Effector CD8-positive, alpha-beta T cell (primary cell): ENCODE results near the gene HEXD.
"Not testable (repeated sequence)": the region's sequence is repeated elsewhere in the genome, so short reads cannot be mapped to it uniquely, and the experiment has no call there.

Experiments
- DNase-seq: peaks from one replicate; lab custom pipeline; 2025; lab: John Stamatoyannopoulos, UW

The HEXD gene

DNA sequence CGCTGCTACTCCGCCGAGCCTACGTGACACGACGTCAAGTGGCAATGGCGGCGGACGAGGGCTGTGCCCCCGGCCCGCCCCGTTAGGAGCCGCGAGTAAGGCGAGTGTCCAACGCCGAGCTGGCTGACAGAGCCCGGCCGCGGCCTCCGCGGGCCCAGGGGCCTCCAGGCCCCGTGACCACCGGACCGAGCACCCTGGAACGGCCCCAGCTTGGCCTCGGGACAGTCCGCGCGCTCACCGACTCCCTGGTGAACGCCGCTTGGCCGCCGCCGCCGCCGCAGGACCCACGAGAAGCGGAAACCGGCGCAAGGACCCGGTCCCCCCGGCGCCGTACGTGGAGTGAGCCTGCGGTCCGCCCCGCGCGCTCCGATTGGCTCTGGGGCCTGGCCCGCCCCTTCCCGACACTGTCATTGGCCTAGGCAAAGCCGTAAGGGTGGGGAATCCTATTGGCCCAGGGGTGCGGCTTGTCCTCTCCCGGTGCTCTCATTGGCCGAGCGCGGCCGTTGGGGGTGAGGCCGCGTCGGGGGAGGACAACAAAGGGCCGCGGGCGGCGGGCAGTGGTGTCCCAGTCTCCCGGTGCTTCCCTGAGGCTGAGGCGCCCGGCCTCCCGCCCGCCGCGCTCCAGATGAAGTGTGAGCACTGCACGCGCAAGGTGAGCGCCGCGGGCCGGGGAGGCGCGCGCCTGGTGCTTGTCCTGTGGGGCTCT lies 40.2 kb downstream of the HEXD start, which contains the start of gene NARF:
Gene NARF, plus strand, starts transcription at position 563 of the 706 bp plus-strand sequence. Its CDS starts 63 bp downstream, at position 626.
- DNase-seq = peak; percentile 93

DNA sequence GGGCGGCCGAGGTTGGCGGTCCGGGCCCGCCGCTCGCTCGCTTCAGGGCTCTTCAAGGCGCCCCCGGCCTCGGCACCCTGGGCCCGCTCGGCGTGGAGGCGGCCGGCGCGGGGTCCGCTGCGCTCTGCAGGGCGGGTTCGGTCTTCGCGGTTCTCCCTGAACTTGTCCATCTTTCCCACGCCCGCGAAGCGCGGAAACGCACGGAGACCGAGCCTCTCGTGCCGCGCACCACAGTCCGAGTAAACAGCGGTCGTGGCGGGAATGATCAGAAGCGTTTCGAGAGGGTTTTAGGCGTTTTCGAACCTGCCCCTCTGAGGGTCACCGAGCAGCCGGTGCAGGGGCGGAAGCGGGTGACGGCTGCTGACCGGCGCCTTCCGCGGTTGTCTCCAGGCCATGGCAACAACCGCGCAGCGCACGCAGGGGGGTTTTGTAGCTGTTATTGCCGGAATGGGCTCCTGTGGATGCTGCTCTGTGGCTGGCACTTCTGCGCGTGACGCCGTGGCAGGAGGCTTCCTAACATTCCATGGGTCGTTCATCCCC lies 40.8 kb downstream of the HEXD start:
- DNase-seq = no peak

DNA sequence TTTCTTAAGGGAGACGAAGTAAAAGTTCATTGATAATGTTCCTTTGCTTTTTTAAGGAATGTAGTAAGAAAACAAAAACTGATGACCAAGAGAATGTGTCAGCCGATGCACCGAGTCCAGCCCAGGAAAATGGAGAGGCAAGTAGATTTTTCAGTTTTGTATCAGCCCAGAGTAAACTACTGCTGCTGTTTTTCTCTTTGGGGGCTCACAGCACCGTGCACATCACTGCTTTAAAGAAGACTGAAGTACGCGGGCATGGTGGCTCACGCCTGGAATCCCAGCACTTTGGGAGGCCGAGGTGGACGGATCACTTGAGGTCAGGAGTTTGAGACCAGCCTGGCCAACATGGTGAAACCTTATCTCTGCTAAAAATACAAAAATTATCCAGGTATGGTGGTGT lies 41.8 kb downstream of the HEXD start:
- DNase-seq = not testable (repeated sequence)

DNA sequence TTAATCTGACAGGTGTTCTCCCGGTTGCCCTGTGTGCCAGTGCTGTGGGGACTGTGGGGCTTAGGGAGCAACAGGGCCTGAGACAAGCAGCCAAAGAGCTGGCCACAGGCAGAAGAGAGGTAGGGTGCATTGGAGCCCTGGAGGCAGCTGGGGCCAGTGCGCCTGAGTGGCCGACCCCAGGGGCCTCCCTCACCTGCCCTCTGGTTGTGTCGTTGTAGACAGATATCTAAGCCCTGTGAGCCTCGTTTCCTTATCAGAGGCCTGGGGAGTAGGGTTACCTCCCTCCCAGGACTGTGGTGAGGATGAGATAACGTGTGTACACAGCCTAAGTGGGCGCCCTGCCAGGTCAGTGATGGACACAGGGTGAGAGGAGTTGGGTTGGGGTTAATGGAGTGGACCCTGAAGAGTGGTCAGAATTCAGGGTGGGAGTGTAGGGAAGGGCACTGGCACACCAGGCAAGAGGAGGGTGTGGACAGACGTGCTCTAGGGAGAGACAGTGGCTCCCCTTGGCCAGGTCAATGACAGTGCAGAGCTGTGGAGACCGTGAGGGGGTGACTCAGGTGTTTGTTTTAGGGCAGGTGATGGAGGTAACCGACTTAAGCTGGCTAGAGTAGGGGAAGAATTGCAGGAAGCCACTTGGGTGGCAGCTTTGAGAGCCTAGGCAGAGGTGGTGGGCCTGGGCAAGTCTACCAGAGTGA lies 43.8 kb downstream of the HEXD start:
- DNase-seq = no peak

DNA sequence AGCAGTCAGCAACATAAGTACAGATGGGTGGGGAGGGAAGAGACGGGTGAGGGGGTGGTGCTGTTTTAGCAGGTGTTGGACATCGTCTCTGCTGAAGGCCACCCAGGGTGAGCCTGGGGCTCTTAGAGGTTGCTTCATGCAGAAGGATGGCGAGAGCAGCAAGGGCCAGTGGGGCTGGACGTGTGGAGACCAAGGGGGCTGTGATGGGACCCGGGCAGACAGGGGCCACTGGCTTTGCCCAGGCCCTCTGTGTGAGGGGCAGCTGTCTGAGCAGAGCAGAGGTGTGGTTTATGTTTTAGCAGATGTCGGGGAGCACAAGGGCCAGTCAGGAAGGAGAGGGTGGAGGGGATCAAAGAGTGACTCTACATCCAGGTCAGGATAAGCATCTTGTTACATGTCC lies 45.2 kb downstream of the HEXD start:
- DNase-seq = no peak

DNA sequence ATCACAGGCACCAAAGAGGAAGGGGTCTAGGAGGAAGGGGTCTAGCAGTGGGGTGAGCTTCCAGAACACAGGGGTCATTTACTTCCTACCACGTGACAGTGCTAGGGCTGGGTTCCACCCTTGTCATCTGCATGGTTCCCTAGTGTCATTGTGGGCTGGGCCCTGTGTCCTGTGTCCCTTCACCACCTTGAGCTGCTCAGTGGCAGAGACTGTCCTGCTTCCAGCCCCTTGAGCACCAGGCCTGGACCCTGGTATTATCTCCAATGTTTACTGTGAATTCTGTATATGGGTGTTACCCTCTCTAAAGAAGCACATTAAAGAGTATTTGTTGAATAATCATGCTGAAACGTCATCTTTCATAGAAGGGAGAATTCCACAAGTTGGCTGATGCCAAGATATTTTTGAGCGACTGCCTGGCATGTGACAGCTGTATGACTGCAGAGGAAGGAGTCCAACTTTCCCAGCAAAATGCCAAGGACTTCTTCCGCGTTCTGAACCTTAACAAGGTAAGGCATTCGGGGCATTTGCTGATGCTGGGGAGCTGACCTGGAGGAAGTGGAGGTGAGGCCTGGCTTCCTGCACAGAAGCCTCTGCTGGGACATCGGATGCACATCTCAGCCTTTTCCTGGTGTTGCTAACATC lies 45.9 kb downstream of the HEXD start:
- no peak for DNase-seq

DNA sequence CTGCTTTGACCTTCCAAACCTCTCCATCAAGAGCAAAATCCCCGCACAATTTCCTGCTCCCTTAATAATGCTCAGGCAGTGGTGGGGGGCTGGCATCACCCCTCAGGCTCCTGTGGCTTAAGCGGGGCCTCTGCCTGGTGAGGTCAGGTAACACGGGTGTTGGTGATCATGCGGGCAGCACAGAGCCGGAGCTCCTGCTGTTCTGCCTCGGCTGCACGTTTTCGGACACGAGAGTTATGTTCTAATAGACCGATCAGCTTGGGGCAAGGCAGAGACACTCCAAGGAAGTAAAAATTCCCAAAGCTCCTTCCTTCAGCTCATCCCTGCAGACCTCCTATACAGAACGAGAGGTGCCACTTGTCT lies 46.4 kb downstream of the HEXD start:
- no peak for DNase-seq

DNA sequence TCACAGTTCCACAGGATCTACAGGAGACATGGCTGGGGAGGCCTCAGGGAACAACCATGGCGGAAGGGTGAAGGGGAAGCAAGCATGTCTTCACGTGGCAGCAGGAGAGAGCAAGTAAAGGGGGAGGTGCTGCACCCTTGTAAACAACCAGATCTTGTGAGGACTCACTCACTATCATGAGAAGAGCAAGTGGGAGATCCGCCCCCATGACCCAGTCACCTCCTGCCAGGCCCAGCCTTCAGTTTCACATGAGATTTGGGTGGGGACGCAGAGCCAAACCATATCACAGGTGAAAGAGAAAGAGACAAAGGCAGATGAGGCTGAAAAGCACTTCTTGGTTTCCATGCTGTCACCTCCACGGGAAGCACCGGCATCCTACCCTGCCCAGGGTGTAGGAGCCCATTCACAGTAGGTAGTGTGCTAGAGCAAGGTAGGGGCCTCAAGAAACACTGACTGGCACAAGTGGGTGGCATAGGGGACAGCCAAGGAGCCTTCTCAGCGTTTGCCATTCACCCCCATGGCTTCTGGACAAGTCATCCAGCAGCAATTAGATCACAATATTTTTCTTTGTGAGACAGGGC lies 47.0 kb downstream of the HEXD start:
- DNase-seq = no peak

DNA sequence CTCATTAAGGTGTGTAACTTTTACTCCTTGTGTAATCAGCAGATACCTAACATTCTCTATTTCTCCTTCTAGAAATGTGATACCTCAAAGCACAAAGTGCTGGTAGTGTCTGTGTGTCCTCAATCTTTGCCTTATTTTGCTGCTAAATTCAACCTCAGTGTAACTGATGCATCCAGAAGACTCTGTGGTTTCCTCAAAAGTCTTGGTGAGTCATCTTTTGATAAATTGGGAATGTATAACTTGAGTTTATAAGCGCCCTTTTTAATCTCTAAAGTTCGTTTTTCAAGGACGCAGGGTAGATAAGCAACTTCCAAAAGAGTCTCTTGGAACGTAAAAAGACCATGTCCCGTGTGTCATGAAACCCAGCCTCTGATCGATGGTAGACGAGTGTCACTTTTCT lies 50.5 kb downstream of the HEXD start:
- DNase-seq = no peak

DNA sequence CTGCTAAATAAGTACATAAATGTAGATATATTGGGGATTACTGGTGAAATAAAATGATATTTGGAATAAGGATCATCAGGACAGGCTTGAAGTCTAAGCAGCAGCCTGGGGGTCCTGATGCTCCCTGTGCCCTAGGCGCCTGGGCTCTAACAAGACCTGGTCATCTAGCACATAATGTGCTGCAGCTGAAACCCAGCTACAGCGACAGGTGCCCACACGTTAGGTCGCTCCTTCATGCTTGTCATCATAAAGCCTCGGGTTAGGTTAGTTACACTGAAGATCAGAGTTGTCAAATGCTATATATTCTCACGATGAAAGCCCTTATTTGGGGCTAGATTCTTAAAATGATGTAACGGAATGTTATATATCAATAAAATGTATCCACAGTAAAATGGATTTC lies 51.9 kb downstream of the HEXD start:
- DNase-seq = no peak

DNA sequence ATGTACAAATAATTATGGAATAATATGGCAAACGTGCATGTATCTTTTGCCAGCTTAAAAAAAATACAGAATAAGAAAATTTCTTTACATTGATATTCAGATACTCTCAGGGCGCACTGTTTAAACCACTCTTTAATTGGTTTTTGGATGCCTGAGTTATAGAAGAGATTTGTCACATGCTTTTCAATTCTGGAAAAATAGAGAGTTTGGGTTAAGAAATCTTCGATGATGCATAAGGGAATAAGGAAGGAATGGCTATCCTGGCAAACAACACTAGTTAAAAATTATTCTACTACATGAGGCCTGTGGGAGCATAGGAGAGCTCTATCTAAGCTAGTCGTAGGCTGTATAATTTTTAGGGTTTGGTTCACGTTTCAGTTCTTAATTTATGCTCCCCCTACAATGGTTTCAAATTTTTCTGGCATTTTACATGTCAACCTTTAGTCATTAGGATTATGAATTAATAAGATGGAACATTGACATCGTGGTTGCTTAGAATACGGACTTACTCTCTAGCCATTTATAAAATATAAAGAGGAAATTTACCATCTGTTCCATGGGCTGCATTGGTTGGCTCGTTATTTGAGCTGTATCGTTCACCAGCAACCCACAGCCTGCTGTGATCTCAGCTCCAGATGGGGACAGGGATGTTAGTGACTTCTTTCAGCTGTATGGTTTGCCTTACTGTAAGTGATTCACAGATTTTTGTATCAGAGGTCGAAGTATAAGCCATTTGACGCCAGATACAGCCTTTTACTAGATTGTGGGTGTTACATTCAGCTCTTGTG lies 56.3 kb downstream of the HEXD start:
- no peak for DNase-seq

DNA sequence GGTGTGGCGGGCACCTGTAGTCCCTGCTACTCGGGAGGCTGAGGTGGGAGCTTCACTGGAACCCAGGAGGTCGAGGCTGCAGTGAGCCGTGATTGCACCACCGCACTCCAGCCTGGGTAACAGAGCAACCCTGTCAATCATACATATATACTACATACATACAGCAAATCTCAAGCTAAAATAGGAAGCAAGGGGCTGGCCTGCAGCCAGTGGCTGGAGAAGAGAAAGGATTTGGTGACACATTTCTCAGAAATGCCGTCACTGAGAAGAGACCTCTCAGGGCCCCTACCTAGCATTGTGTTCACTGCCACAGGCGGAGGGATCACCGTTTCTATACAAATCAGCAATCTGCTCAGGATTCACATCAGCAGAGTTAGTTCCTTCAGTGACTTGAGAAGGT lies 57.3 kb downstream of the HEXD start:
- DNase-seq = no peak

DNA sequence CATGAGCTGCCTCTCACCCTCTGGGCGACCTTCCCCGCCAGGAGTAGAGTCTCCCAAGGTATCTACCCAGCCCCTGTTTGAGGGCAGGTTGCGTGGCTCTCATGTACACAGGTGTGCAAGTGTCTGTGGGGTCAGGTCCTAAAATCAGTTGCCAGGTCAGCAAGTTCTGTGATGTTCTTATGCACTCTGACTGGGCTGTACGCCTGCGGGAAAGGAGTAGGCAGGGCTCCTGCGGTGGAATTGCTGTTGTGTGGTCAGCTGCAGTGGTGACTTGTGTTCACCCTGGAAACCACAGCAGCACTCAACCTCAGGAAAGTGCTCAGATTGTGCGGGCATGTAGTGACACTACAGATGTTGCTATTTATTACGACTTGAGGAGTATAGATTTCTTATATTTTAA lies 59.8 kb downstream of the HEXD start:
- DNase-seq = no peak

DNA sequence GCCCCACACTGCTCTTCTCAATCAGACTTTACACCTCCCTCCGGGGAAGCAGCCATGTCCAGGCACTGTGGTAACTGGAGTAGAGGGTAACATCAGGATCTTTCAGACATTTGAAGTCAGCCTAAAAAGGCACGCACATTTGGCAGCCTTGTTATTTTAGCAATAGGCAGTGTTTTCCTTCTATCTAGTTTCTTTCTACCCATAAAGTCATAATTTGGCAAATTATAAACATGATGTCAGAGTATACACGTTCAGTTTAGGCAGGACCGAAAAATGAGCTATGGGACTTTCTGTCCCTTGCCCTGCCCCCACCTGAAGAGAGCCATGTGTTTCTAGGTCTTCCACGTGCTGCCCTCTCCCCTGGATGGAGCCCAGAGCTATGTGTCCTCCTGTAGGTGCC lies 61.5 kb downstream of the HEXD start:
- no peak for DNase-seq

DNA sequence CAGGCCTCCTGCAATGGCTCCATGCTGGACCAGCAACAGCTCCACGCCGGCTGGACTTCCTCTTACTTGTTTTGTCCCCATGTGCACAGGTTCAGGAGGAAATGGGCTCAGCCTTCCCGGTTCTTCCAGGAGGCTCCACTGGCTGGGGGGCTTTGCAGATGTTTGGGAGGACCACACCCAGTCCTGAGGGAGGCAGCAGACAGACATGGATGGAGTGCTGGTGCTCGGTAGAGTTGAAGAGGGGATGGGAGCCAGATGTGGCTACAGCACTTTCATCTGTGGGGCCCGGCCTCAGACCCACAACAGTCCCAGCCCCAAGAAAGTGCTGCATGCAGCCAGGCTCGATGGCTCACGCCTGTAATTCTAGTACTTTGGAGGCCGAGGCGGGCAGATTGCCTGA lies 62.2 kb downstream of the HEXD start:
- no peak for DNase-seq

DNA sequence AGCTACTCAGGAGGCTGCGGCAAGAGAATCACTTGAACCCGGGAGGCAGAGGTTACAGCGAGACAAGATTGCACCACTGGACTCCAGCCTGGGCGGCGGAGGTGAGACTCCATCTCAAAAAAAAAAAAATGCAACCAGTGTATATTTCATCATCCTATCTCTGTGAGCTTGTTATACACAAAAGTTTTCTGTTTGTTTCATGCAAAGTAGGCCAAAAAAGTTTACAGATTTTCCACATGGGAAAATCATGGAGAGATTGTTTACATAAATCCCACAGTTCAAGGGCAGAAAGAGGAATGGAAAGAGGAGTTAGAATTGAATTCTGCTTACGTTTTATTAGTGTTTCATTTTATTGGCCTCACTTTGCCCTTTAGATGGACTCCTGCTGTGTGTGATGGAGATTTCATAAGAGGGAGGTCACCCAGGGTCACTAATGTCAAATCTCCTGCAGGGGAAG lies 65.1 kb downstream of the HEXD start:
- DNase-seq = no peak

DNA sequence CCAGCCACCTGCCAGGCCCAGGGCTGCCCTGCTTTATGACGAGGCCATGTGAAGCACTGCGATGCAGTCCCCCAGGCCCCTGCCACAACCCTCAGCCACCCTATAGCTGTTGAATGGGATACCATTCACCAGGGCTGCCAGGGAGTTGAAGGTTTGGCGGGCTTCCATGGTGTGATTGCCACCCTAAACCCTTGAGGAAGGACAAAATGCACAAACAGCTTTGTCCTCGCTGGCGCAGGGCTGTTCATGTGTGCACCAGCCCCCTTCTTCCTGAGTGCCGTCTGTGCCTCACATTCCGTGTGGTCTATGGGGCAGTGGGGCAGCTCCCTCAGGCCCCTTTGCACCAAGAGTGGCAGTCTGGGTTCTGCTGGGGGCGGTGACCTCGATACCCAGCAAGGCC lies 65.7 kb downstream of the HEXD start:
- DNase-seq = no peak

DNA sequence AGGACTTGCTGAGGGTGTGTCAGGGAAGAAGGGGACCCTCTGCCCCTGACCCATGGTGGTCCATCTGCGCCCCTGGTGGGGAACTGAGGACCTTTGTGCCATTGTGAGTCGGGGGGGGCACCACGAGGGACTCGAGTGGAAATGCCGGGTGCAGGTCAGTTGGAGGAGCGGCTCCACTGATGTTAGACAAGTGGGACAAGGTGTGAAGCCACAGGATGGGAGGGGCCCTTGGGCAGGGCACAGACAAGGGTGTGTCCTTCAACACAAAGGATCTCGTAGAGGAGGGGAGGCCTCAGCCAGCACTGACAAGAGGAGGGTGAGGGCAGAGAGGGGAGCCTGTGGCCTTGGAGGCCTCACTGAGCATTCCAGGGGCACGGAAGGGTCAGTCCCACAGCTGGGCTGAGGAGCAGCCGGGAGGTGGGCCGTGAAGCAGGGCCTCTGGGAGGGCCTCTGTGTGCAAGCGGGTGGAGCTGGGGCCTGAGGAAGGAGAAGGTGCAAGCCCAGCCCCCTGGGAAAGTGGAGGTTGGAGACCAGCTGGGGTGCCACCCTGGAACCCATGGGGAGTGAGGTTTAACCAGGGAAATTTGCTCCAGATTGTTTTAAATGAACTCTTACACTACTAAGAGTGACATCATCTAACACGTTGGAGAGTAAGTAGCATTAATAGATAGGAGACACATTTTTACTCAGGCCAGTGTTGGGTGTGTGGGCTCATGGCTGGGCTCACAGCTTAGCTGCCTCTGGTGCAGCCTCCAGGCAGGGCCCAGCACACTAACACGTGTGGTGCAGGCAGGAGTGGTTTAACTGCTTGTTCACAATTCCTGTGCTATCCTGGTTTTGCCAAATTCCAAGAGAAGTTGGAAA lies 68.3 kb downstream of the HEXD start:
- no peak for DNase-seq

DNA sequence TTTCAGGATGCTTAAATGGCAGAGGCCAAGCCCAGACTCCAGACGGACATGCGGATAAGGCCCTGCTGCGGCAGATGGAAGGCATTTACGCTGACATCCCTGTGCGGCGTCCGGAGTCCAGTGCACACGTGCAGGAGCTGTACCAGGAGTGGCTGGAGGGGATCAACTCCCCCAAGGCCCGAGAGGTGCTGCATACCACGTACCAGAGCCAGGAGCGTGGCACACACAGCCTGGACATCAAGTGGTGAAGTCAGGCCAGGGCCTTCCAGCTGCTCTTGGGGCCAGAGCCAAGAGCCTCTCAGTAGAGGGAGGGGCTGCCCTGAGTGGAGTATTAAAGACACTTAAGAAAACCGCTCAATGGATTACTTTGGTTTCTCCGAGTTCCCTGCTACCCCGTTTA lies 69.8 kb downstream of the HEXD start:
- no peak for DNase-seq

DNA sequence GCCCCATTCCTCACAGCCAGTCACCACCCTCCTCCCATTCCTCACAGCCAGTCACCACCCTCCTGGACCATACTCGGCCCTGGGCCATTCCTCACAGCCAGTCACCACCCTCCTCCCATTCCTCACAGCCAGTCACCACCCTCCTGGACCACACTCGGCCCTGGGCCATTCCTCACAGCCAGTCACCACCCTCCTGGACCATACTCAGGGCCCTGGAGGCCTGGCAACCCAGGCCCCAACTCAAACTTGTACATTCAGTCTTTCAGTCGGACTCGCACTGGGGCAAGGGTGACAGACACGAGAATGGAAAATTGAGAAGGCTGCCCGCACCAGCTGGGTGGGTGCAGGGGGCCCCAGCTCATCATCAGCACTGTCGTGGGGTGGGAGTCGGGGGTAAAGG lies 71.0 kb downstream of the HEXD start:
- no peak for DNase-seq
